ENCODE results near the gene PARD3B.

DNA sequence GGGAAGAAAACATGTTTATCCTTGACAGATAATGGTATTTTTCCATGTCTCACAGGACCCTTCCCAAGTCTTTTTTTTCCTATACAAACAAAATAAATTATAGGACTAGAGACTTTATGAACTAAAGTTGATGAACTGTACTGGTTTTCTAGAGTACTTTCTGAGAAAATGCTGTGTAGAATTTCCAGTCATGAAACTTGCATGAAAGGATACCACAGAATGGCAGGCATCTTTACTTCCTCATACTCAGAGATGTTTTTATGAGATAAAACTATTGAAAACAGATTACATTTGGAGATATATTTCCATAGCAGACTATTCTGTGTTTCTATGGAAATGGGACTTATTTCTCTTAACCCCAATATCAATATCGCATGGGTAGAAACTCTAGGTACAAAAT, 403.5 kb downstream of the PARD3B start:
- TF ChIP-seq GATA2 (IDR thresholded peaks at IDR 0.05; ENCODE audit: low read depth, low read length) (no peak), GATA3 (IDR thresholded peaks at IDR 0.05; ENCODE audit: low read depth, low read length) (no peak)

Measured in SH-SY5Y (cell line).